ENCODE measurements around the gene P2RY8. TPM values are rescaled to one million over a fixed set of nuclear protein-coding genes. Genes with fewer than 3 reads are reported as not detected.
"Not testable (repeated sequence)": the region's sequence is repeated elsewhere in the genome, so short reads cannot be mapped to it uniquely, and the experiment has no call there.

The P2RY8 gene
- total RNA-seq, 1 experiment from 2014 or later: 1.1 TPM

DNA sequence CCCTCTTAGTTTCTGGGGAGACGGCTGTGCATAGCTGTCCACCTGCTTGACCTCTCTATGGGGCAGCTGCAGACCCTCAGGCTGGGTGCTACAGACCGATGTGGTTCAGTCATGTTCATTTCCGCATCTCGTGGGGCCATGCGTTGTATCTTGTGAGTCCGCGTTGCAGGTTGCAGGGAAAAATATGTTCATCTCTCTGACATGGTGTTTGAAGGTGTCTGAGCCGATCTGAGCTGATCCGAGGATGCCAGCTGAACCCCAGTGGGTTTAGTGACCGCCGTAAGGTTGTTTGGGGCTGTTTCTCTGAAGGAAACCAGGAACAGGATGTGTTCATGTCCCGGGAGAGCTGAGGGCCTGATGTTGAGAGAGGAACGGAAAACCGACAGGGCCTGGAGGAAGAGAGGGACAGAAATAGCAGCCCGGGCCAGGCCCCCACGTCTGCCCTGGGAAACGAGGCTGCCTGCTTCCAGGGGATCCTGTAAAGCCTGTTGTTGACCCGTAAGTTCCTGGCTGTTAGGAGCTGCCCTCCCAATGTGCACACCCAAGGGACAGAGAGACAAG lies 9.8 kb upstream of the P2RY8 start:
- DNase-seq (ENCODE audit: low read depth): no peak

GRCh38 chrX:1545776-1546408 lies 8.9 kb upstream of the P2RY8 start:
- DNase-seq (ENCODE audit: low read depth): no peak

DNA sequence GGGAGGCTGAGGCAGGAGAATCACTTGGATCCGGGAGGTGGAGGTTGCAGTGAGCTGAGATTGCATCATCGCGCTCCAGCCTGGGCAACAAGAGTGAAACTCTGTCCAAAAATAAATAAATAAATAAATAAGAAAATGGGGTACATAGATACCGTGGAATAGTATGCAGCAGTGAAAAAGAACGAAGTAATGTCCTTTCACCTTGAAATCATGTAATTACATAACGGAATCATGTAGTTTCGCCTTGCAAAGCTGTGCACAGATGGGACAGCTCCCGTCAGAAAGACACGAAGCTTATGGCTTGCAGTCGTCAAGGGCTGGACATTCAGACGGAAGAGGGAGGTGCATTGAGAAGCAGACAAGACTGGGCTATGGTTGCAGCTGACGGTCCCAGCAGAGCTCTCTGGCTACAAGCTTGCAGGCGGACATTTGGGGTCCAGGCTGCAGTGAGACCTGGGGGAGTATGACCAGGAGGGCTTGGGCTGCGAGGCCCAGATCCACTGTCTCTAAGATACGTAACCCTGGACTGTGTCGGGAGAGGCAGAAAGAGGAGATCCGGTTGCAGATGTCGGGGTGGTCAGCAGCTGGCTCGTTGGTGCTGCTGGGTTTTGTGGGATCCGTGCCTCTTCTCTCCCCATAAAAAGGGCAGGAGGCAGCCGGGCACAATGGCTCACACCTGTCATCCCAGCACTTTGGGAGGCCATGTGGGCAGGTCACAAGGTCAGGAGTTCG lies 6.2 kb upstream of the P2RY8 start:
- no peak for DNase-seq (ENCODE audit: low read depth)

DNA sequence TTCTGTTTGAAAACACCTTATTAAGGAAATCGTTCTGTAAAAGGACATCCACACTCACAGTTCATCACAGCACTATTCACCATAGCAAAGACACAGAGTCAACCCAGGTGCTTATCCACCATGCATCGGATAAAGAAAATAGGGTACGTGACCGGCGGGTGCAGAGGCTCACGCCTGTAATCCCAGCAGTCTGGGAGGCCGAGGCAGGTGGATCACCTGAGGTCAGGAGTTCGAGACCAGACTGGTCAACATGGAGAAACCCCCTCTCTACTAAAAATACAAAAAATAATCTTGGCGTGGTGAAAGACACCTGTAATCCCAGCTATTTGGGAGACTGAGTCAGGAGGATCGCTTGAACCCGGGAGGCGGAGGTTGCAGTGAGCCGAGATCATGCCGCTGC lies 2.2 kb upstream of the P2RY8 start:
- DNase-seq (ENCODE audit: low read depth): not testable (repeated sequence)

GRCh38 chrX:1537716-1538090 lies 718 bp upstream of the P2RY8 start:
- not testable (repeated sequence) for DNase-seq (ENCODE audit: low read depth)

GRCh38 chrX:1536712-1537030 lies 314 bp downstream of the P2RY8 start:
- DNase-seq (ENCODE audit: low read depth): no peak

DNA sequence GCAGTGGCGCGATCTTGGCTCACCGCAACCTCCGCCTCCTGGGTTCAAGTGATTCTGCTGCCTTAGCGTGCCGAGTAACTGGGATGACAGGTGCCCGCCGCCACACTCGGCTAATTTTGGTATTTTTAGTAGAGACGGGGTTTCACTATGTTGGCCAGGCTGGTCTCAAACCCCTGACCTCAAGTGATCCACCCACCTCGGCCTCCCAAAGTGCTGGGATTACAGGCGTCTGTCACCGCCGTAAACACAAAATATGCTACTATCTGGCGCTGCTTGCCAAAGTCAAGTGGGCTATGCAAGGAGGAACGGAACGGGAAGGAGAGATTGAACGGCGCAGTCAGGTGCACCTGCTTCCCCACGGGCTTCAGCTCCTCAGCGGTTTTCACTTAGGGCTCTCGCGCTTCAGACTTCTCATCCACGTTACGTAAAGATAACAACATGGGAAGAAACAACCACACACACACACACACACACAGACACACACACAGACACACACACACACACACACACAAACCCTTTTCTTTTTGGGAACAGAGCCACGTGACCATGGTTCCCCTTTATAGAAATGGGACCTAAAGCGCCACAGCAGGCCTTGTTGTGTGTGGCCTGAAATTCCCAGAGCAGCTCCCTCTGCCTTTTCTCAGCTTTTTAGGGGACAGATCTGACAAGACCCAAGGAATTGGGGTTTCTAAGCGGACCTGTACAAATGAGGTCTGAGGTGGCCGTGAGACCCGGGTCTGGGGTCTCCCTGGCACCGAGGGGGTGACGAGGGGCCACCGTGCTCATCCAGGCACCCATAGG lies 1.5 kb downstream of the P2RY8 start:
- no peak for DNase-seq (ENCODE audit: low read depth)

- DNase-seq (ENCODE audit: low read depth): no peak
Observed at GRCh38 chrX:1534301-1535168, 2.5 kb downstream of the P2RY8 start.

DNA sequence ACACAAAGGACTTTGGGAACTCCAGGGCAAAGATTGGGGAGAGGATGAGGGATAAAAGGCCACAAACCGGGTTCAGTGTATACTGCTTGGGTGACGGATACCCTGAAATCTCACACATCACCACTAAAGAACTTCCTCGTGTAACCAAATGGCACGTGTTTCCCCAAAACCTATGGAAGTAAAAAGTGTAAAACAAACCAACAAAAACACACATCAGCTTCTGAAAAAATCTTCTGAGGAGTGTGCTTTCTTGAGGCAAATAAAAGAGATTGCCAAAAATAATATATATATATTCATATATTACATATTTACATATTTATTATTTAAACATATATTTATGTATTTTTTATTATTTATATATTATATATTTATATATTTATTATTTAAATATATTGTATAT lies 3.9 kb downstream of the P2RY8 start:
- DNase-seq (ENCODE audit: low read depth): no peak

DNA sequence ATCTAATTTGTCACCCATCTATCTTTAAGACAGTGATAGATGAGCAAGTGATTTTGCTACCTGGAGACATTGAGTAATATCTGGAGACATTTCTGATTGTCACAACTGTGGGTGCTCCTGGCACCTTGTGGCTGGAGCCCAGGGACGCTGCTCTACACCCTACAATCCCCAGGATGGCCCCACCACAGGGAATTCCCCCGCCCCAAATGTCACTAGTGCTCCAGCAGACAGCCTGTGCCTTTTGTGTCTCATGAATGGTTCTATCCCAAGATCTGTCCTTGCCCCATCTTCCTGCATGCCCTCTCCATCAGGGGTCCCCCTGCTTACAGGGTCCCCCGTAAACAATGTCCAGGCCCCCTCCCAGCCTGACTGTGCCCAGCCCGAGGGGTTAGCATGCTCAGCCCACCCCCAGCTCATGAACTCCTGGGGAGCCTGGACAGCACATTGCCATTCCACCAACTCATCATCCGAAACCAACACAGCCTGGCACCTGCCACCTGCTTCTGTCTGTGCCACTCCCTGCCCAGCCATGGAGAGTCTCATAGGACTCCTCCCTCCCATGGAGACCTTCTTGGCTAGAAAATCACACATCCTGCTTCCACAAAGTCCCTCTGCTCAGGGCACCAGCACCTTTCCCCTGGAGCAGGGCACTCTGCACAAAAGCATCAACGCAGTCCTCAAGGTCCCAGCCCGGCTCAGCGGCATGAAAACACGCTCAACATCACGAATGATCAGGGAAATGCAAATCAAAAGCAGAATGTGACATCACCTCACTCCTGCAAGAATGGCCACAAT lies 5.7 kb downstream of the P2RY8 start:
- DNase-seq (ENCODE audit: low read depth): no peak

GRCh38 chrX:1529756-1530155 lies 7.2 kb downstream of the P2RY8 start:
- DNase-seq (ENCODE audit: low read depth): no peak

DNA sequence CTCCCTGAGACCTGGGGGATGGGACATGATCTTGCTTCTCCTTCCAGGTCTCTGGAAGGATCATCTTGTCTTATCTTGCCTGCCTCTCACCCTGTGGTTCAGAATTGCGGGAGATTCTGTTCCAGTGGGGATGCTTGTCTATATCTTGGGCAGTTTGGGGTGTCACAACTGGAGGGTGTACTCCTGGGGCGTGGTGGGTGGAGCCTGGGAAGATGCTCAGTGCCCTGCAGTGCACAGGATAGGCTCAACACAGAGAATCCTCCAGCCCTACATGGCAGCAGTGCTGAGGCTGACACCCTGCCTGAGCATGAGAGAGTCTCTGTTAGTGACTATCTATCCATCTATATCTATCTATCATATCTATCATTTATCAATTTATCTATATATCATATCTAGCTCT lies 7.7 kb downstream of the P2RY8 start:
- DNase-seq (ENCODE audit: low read depth): no peak

- DNase-seq (ENCODE audit: low read depth): no peak
Observed at GRCh38 chrX:1528884-1529203, 8.1 kb downstream of the P2RY8 start.

DNA sequence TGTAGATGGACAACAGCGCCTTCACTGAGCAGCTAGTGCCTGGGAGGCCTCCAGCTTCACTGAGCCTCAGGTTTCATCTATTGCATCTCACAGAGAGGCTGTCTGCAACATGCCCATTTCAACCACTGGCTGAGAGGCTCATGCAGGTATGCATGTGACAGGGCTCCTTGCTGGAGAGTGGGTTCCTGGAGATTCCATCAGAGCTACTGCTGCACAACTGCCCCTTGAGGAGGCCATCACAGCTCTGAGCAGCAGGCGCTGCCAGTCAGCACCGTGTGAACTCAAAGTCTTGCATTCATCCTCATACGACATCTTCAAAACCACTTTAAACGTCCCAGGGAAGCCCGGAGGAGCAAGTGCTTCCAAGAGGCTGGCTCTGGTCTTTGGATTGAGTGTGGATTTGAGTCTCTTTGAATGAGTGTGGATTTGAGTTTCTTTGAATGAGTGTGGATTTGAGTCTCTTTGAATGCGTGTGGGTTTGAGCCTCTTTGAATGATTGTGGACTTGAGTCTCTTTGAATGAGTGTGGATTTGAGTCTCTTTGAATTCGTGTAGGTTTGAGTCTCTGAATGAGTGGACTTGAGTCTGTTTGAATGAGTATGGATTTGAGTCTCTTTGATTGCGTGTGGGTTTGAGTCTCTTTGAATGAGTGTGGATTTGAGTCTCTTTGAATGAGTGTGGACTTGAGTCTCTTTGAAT lies 8.7 kb downstream of the P2RY8 start:
- DNase-seq (ENCODE audit: low read depth): no peak

- no peak for DNase-seq (ENCODE audit: low read depth)
Observed at GRCh38 chrX:1527457-1527856, 9.5 kb downstream of the P2RY8 start.

DNA sequence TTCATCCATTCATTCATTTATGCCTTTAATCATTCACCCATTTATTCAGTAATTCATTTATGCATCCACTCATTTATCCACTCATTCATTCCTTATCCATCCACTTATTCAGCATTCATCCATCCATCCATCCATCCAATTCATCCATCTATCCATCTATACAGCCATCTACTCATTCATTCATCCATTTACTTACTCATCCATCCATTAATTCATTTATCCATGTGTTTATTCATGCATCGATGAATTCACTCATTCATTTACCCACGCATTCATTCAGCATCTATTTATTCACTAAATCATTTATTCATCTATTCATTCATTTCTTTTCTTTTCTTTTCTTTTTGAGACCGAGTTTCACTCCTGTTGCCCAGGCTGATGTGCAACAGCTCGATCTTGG lies 10.4 kb downstream of the P2RY8 start:
- no peak for DNase-seq (ENCODE audit: low read depth)

DNA sequence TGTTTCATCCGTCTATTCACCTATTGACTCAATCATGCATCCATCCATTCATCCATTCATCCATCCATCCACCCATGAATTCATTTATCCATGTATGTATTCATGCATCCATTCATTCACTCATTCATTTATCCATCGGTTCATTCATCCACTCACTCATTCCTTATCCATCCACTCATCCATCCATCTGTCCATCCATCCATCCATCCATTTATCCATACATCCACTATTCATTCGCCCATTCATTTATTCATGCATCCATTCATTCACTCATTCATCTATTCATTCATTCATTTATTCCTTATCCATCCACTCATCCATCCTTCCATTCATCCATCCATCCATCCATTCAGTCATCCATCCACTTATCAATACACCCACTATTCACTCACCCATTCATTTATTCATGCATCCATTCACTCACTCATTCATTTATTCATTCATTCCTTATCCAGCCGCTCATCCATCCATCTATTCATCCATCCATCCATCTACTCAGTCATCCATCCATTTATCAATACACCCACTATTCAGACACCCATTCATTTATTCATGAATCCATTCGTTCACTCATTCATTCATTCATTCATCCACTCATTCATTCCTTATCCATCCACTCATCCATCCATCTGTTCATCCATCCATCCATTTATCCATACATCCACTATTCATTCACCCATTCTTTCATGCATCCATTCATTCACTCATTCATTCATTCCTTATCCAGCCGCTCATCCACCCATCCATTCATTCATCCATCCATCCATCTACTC lies 11.2 kb downstream of the P2RY8 start:
- no peak for DNase-seq (ENCODE audit: low read depth)

- no peak for DNase-seq (ENCODE audit: low read depth)
Observed at GRCh38 chrX:1524874-1525582, 12.0 kb downstream of the P2RY8 start.

DNA sequence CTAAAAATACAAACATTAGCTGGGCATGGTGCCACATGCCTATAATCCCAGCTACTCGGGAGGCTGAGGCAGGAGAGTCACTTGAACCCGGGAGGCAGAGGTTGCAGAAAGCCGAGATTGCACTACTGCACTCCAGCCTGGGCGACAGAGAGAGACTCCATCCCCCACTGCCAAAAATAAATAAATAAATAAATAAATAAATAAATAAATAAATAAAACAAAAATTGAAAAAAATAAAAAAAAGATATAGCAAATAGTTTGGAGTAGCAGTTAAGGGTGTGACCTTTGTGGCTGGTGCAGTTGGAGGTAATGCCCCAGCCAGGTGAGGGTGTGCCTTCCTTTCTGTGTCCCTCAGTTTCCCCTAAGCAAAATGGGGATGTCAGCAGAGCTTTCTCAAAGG lies 14.1 kb downstream of the P2RY8 start:
- DNase-seq (ENCODE audit: low read depth): not testable (repeated sequence)

All from HT1080 (cell line).